GM21723 (cell line): ENCODE results near the gene CIROP.

Experiments used
- ATAC-seq: cut with Tn5 transposase; IDR thresholded peaks from one replicate; pipeline ENCODE4 v1.9.1; 2021; ENCODE audit warnings: mild to moderate bottlenecking, moderate library complexity; ENCODE audit not compliant: unreplicated experiment

CIROP gene

DNA sequence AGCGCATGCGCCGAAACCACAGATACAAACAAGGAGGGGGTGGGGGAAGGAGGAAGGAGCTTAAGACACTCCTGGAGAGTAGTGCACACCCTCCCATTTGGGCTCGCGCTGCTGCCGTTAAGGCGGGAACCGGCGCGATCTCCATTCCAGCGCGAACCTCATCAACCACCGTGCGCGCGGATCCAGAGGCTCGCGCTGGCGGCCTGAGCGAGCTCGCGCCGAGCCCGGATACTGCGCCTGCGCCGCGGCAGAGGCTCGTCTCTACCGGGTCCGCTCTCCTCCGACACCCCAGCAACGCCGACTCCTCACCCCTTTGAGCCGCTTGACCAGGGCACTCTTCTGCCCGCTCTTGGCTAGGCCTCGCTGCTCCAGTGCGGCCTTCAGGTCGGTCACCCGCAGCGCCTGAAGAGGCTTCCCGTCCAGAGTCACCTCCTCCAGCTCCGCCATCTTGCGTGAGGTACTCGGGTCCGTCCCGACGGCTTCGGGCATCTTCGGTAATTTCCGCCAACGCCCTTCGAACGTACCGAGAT, 10.1 kb downstream of the CIROP start, which contains the start of gene ACIN1:
Gene ACIN1 (minus strand): TSS at position 471 of the 530 bp plus-strand sequence. CDS start 24 bp downstream, at position 447.
- peak; percentile 43 for ATAC-seq

DNA sequence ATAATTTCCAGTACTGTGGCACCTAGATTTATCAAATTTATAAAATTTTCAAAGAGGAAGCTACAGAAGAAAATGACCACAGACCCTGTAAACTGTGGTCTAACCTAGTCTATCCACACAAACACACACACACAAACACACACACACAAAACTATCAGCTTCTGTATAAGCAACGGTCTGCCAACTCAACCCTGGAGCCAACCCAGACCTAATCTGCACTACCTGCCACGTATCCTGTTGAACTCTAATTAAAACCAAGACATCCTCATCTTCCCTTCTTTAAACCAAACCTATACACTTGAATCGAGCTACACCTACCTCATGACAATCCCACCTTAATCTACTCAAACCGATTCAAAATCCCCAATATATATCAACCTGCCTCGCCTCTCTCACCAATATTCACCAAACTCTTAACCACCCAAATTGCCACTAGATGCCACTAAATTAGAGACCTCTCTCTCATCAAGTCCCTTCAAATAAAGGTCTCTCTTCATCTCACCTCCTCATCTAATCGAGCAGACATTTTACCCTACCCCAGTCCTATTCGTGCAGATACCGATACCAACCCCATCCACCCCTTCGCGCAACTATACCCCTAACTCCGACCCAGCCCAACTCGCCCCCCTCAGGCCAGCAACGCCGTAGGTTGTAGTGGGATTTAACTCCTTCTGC, 10.7 kb downstream of the CIROP start:
- no peak for ATAC-seq

DNA sequence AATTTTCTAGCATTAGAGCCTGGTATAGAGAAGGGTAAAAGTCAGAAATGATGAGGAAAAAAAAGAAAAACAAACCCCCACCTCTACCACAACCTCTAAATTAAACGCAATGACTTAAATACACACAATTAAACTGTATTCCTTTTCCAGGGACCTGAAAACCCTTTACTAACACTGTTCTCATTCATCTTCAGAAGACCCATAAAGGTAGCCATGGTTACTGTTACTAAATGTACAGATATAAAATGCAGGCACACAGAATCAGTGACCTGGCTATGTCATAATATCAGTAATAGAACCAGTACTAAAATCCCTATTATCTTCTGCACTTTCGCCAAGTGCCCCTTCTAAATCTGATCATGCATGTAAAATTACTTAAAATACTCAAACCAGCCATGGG, 11.3 kb downstream of the CIROP start:
- no peak for ATAC-seq

DNA sequence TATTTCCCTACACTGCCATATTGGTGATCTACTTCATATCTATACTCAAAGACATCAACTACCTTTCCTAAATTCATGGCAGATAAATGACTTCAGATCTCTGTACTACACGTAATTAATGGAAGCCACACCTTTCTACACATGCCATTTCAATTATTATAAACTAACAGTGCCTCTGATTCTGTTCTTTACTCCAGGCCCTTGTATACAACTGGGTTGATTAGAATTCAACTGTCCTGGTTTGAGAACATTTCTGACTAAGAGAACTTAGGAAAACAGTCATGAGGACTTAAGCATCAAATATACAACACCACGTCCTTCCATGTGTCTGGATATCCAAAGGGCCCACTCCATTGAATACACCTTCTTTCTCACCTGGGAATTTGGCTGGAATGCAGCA, 11.7 kb downstream of the CIROP start:
- no peak for ATAC-seq

DNA sequence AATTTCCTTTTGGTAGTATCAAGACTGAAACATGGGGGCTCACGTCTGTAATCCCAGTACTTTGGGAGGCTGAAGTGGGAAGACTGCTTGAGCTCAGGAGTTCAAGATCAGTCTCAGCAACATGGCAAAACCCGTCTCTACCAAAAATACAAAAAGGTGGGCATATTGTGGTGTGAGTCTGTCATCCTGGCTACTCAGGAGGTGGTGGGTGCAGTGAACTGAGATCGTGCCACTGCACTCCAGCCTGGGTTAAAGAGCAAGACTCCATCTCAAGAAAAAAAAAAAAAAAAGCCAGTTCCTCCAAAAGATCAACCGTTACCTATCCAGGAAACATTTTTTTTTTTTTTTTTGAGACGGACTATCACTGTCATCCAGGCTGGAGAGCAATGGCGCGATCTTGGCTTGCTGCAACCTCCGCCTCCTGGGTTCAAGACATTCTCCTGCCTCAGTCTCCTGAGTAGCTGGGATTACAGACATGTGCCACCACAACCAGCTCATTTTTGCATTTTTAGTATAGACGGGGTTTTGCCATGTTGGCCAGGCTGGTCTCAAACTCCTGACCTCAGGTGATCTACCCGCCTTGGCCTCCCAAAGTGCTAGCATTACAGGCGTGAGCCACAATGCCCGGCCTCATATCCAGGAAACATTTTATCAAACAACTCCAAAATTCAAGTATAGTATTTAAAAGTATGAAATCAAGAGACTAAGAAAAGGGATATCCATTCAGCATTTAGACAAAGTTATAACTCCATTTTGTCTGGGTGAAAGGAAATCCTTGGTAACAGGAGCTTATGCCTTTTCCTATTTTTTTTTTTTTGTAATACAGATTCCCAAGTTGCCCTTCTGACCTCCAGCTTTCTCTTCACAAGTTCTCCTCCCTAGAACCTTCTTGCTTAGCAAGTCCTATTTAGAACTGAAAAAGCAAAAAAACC, 13.2 kb downstream of the CIROP start:
- no peak for ATAC-seq

DNA sequence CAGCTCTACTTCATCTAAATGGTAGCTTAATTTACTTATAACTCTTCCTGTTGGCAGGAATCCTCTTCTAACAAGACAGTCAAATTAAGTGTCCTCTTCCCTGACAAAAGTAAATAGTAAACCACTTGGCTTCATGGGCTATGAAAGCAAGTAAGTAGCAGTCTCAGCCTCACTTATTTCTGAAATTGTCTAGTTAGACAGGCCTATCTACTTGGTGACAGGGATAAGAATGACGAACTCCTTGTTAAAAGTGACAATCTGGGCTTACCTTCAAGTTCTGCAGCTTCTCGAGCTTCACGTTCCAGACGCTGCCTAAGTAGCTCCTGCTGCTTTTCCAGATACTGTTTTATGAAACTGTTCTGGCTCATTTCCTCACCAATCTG, 14.5 kb downstream of the CIROP start:
- no peak for ATAC-seq

DNA sequence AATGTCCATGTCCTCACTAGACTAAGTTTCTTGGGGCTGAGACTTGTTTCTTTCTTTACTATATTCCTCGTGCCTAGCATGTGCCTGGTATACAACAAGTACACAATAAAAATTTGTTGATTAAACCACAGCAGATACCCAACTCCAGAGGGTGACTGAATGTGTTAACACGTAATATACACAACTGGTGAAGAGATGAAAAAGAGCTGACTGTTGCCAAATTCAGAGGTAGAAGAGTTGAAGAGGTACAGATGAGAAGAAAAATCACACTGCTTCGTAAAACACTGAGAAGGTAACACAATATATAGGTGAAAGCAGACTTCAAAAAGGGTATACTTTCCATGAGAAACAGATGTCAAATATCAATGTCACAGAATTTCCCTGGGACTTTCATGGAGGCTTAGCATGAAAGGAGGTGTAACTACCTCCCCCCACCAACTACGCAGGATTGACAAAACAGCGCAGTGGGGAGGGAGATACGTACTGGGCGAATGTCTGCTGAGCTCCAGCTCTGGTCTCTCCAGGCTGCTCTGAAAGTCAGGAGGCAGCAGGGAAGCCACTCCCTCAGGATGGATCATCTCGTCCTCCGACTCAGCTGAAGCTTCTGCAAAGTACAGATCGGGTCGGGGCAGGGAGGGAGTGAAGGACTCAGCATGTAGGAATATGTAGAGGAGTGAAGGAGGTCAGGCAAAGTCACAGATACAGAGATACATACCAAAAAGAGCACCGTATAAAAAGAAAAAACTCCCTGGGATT, 15.1 kb downstream of the CIROP start:
- no peak for ATAC-seq

DNA sequence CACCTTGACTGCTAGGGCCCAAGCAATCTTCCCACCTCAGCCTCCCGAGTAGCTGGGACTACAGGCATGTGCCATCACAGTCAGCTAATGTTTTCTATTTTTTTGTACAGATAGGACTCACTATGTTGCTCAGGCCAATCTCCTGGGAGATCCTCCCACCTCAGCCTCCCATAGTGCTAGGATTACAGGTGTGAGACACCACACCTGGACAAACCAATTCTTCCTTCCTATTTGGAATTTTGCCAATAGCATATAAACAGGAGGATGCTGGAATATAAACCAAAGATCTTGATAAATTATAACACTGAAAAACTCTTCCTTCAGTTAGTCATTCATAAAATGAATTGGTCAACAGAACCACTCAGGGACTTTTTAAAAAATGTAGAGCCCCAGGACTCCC, 18.2 kb downstream of the CIROP start:
- no peak for ATAC-seq

DNA sequence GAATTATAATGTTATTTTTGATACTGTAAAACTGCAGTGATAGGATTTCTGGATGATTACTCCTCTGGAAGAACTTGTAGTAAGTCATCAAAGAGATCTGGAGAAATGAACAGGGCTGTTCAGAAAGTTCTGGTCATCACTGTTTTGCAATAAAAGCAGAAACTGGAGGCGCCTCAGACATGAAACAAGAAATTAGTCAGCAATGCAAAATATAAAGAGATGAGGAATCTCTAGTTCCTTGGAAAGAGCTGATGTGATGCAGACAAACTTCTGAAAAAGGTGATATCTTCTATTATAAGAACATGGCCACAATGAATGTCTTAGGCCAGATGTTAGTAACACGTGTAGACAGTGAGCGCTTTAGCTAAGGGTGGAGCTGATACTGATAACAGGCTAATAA, 19.3 kb downstream of the CIROP start:
- no peak for ATAC-seq

DNA sequence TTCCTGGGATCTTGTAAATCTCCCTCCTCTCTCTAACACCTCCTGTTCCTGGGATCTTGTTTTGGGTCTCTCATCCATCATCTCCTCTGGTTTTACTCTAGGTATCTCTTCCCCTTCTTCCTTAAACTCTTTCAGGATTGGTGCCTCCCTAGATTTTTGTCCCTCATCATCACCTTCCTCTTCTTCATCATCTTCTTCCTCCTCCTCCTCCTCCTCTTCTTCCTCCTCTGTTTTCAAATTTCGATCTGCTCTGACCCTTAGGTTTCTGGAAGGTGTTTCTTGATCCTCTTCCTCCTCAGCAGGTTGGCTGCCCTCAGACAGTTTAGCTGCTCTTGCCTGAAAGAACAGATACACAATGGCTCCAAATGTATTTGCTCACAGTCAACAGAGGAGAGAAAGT, 24.3 kb downstream of the CIROP start:
- ATAC-seq = no peak

DNA sequence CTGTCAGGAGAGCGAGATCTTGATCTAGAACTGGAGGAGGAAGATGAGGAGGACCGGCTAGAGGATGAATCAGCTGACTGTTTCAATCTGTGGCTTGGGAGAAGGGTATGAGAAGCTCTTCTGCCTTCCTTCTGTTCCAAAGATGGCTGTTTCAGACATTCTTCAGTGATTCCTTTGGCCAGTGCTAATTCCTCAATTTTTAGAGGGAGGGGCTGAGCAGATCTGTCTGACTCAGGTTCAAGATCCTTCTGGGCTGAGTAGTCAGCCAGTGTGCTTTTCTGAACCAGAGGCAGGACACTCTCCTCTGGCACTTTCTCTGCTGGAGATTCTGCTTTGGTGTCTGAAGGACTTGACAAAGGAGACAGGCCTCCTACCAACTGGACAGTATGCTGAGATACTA, 25.1 kb downstream of the CIROP start:
- ATAC-seq = no peak

DNA sequence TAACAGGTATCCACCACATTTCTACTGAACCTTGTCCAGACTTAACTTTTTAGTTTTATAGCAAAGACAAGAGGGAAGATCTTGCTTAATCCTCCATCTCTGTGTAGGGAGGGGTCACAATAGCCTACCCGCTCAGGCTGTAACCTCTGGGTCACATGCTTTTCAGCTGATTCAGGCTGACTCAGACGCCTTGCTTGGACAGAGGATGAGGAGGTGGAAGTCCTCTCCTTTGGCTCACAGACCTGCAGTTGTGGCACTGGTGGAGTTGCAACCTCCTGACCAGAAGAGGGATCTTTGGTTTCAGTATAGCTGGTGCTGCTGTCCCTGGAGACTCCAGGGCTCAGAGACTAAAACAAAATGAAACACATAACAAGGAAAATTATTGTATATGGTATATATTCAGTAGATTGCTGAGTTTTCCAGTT, 26.1 kb downstream of the CIROP start:
- ATAC-seq = no peak

DNA sequence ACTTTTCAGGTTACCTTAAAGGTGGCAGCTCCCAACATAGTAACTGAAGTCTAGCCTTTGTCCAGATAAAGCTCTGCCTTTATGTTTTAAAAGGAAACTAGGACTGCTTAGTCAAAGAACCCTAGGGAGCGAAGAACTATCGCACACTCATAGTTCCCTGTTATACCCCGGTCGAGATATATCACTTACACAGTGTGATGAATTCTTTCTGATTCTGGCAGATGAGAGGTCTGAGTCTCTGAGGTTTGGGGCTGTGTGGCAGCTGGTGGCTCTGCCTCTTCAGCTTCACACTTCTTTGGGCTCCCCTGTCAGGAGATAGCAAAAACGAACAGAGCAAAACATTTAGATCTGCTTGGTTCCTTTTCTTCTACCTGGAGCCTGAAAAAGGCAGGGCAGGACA, 26.8 kb downstream of the CIROP start:
- no peak for ATAC-seq

DNA sequence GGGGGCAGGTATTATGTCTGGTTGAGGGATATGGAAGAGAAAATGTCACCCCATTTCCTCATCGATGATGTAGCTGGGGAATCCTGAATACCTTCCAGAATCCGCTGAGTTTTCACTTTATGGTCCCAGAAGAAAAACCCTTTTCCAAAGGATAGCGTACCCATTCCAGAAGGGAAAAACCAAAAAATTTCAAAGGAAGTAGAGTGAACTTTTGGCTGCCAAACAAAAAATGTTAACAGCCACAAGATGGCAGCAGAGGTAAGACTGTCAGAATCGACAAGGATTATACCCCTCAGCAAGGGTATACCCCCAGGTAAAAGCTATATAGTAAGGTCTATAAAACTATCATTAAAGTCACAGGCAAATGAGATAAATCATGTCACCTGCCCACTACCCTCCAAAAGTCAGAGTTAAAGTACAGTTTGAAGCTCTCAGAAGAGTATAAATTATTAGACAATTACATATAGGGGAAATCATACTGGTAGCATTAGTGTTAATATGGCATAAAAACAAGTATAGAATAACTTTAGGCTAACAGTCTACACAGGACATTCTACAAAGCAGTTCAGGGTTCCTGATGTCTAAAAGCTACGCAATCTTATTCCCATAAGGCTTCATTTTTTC, 27.9 kb downstream of the CIROP start:
- no peak for ATAC-seq

DNA sequence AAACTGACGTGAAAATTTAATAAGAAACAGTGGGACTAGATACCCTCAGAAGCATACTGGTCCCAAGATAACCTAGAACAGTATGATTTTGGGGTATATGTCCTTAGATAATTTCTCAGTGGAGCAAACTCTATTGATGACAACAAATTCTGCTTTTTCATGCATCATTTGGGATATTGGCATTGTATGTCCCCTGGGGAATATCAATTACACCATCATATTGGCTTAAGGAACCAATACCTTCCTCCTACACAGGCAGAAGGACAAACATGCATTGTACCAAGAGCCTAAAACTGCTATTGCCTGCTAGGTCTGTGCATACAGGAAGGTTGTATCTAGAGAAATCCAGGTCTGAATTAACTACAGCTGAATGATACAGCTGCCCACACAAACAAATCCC, 29.9 kb downstream of the CIROP start:
- ATAC-seq = no peak

DNA sequence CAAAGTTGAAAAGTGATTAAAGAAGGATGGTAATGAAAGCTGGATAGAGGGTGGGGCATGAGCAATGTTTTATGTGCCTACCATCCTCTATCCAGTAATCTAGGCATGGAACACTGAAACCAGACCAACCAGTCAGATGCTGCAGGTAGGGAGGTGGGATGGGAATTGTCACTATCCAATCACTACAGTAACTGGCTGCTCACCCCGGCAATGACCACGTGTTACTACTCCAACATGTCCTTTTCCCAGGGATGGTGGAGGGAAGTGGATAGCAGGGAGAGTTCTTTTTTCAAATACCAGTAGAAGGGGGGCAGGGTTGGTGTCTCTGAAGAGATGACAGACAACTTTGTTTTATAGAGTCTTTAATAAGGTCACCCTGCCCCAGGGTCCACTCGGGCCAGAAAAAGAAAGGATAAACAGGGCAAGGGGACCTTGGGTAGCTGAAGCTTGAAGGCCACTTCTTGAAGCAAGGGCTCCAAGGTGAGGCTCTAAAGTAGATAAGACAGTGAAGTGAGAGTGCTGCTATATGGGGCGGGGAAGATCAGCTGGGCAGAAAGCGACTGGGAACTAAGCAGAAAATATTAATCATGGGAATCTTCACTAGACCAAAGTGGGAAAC, 32.8 kb downstream of the CIROP start:
- no peak for ATAC-seq

DNA sequence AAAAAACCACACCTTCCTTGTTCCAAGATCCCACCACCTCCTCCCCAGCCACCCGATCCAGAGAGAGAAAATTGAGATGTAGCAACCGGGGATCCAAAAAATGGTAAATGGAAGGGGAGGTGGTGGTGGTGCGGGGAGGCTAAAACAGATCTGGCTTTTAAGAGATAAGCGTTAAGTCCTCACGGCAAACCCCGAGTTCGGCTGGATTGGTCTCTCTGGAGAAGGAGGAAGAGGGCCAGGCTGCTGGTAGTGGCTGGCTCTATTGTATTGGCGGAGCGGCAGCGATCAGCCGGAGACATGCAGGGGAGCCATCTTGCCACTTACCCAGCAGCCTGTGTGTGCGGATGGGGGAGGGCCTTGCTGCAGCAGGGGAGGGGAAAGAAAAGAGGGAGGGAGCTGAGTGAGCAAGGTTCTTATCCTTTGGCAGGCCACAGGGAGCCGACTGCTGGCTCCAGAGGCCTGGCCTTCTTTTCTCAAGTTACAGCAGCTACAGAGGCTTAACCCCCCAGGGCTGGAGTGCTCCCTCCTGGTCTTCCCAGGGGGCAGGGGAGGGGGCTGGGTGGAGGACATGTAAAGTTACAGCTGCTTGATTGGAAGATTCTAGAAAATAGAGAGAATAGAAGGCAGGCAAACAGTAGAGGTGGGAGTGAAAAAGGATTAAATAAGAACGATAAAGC, 33.4 kb downstream of the CIROP start:
- peak; percentile 87 for ATAC-seq

DNA sequence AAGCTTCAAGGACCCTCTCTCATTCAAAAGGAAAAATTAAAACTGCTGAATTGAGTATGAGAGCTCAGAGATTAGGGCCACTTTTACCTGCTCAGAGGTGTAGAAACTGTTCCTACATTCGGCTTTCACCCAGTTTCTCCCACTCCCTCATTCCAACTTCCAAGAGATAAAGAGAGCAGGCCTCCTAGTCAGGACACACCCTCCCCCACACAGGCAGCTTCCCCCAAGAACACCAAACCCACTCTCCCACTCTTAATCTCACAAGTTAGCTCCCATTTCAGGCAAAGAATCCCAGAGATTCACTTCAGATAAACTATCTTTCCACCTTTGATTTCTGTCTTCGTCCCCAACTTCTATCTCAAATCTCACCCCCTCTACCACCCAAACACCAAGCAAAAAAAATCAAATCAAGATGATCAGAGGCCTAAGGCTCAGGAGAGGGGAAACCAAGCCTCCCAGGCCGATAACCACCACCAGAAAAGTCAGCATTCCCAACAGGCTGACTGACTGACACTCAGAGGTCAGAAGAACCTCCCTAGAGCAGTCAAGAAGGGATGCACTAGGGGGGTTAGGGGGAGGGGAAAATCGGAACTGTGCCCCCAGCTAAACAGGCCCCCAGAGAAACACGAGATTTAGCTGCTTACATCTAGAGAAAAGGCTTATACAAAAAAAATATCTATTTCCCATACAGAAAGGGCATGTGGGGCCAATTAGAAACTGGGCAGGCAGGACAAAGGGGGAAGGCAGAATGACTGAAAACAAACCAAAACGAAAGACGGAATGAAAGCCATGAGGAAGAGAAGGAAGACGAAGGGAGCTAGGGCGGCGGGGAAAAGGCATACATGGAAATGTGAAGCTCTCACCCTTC, 34.3 kb downstream of the CIROP start:
- ATAC-seq = no peak

DNA sequence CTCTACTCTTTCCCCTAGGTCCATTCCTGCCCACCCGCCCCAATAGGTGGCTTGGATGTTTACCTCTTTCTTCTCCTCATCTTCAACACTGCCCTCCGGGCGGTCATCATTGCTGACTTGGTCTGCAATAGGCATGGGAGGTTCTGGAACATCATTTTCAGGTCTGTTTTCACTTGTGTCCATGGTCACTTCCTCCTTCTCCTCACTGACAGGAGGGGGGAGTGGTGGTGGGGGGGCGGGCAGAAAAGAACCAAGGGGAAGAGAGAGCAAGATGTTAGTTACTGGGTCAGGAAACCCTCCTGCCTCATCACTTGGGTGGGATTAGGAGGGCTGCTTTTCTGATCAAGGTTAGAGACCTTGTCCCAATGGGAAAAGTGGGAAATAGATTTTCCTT, 35.4 kb downstream of the CIROP start:
- no peak for ATAC-seq
